Erythroblast (primary cell): ENCODE measurements around the gene ABCC3.

ENCODE experiments used
- GATA1 ChIP-seq: IDR thresholded peaks from 2 replicates; pipeline ENCODE4 v1.6.1; 2011; ENCODE audit warnings: low read depth, mild to moderate bottlenecking, control low read depth, low read length, moderate library complexity
- POLR2A ChIP-seq: IDR thresholded peaks from 2 replicates; pipeline ENCODE4 v1.6.1; 2011; ENCODE audit warnings: mild to moderate bottlenecking, low read length

DNA sequence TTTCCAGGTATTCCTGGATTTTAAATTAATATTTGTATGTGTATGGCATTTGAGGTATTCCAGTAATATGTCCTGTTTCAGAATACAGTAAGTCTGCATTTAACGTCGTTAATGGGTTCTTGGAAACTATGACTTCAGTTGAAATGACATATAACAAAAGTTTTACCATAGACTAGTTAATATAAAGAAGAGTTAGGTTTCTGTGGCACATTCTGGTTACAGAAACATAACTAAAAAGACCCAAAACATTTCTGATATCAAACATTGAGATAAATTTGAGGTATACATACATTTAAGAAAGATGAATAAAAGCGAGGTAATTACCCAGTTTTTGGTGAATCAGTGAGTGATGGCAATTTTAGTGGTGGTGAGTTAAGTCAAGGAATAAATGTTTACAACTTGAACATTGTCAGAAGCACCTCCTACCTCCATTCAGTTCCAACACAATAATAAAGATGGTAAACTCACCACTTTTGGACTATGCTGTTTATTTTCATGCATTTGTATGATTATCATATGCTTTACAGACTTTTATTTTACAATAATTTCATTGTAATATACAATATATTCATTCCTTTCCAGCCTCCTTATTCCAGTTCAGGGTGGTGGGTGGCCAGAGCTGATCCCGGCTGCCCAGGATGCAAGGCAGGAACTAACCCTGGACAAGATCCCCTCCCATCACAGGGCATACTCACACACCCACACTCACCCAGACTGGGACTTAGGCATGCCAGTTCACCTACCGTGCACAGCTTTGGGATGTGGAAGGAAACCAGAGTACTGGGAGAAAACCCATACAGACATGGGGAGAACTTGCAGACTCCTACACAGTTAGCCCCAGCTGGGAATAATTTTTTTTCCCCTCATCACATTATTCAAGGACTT lies 94.4 kb downstream of the ABCC3 start:
- TF ChIP-seq POLR2A (no peak), GATA1 (no peak)
